ENCODE data around the gene C16orf46.
"Not testable (repeated sequence)": the region's sequence is repeated elsewhere in the genome, so short reads cannot be mapped to it uniquely, and the experiment has no call there.

- TF ChIP-seq RAD21 (IDR thresholded peaks at IDR 0.05; ENCODE audit: low read depth); CBX3 (IDR thresholded peaks at IDR 0.05; ENCODE audit: low read depth); YY1 (IDR thresholded peaks at IDR 0.05; ENCODE audit: extremely low read depth, insufficient replicate concordance, low read depth, low read length); EZH2 (IDR thresholded peaks at IDR 0.05): not testable (repeated sequence)
- TF ChIP-seq, protein P1, sequence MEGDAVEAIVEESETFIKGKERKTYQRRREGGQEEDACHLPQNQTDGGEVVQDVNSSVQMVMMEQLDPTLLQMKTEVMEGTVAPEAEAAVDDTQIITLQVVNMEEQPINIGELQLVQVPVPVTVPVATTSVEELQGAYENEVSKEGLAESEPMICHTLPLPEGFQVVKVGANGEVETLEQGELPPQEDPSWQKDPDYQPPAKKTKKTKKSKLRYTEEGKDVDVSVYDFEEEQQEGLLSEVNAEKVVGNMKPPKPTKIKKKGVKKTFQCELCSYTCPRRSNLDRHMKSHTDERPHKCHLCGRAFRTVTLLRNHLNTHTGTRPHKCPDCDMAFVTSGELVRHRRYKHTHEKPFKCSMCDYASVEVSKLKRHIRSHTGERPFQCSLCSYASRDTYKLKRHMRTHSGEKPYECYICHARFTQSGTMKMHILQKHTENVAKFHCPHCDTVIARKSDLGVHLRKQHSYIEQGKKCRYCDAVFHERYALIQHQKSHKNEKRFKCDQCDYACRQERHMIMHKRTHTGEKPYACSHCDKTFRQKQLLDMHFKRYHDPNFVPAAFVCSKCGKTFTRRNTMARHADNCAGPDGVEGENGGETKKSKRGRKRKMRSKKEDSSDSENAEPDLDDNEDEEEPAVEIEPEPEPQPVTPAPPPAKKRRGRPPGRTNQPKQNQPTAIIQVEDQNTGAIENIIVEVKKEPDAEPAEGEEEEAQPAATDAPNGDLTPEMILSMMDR (IDR thresholded peaks at IDR 0.05 in 2 of 3, conservative IDR thresholded peaks at IDR 0.05 in 1 of 3; ENCODE audit: borderline replicate concordance in 1 of 3, insufficient read depth in 1 of 3, low read depth in 2 of 3, low read length in 2 of 3): not testable (repeated sequence)
These were observed 32.2 kb upstream of the C16orf46 start for GRCh38 chr16:81109274-81109673.
